Measurements from ENCODE around the gene FAT3. TPM values are rescaled to one million over a fixed set of nuclear protein-coding genes. Genes with fewer than 3 reads are reported as not detected.
A peak's percentile ranks its signal among the peaks of the same experiment; 100 is the strongest.

FAT3 gene
- polyA plus RNA-seq: not detected

GRCh38 chr11:92224407-92225124 is at the start of gene FAT3:
TSS of gene FAT3 (plus strand) at chr11:92224818. CDS start at chr11:92352113, 127,295 bp downstream.
- H3K4me1 Mint-ChIP-seq: no peaks in the 10 kb centered on the region
- H3K36me3 Mint-ChIP-seq: peaks cover 0 to 4% (median 0%) of the 10 kb centered on the region in 3 donors
- no peak for DNase-seq
- peak within 1 kb of the TSS in 2 of 5 donors; percentile 14 to 50 for H3K4me3 Mint-ChIP-seq
- H3K27ac Mint-ChIP-seq: no peak within 1 kb of the TSS
- peaks cover 5 to 35% (median 16%) of the 10 kb centered on the region in 6 donors for H3K9me3 Mint-ChIP-seq
- peaks cover 12 to 20% (median 16%) of the 10 kb centered on the region in 3 donors for H3K27me3 Mint-ChIP-seq (ENCODE audit: low read depth in 3 of 3)

- DNase-seq: no peak
- H3K27ac Mint-ChIP-seq: no peak overlapping the region
- H3K4me3 Mint-ChIP-seq: no peak overlapping the region
- H3K9me3 Mint-ChIP-seq: peaks cover 4 to 23% (median 6%) of the 10 kb centered on the region in 6 donors
- H3K4me1 Mint-ChIP-seq: no peaks in the 10 kb centered on the region
- H3K36me3 Mint-ChIP-seq: no peaks in the 10 kb centered on the region
- H3K27me3 Mint-ChIP-seq (ENCODE audit: low read depth in 3 of 3): no peaks in the 10 kb centered on the region
Observed at GRCh38 chr11:92179017-92179670, 45.5 kb upstream of the FAT3 start.

- Mint-ChIP-seq H3K4me1 (no peaks in the 10 kb centered on the region), H3K4me3 (no peak overlapping the region), H3K27me3 (ENCODE audit: low read depth in 3 of 3) (no peaks in the 10 kb centered on the region), H3K9me3 (peaks cover 4 to 23% (median 7%) of the 10 kb centered on the region in 6 donors), H3K27ac (no peak overlapping the region), H3K36me3 (no peaks in the 10 kb centered on the region)
- no peak for DNase-seq
Observed at GRCh38 chr11:92180226-92180625, 44.4 kb upstream of the FAT3 start.

GRCh38 chr11:92180664-92181251 is 43.9 kb upstream of the FAT3 start:
- Mint-ChIP-seq H3K4me1 (no peaks in the 10 kb centered on the region), H3K9me3 (peaks cover 4 to 23% (median 9%) of the 10 kb centered on the region in 6 donors), H3K4me3 (no peak overlapping the region), H3K27ac (no peak overlapping the region), H3K27me3 (ENCODE audit: low read depth in 3 of 3) (no peaks in the 10 kb centered on the region), H3K36me3 (no peaks in the 10 kb centered on the region)
- no peak for DNase-seq

GRCh38 chr11:92190535-92191206 is 33.9 kb upstream of the FAT3 start:
- no peak overlapping the region for H3K27ac Mint-ChIP-seq
- H3K4me3 Mint-ChIP-seq: no peak overlapping the region
- H3K36me3 Mint-ChIP-seq: no peaks in the 10 kb centered on the region
- H3K4me1 Mint-ChIP-seq: no peaks in the 10 kb centered on the region
- DNase-seq: no peak
- peaks cover 0 to 1% (median 0%) of the 10 kb centered on the region in 3 donors for H3K27me3 Mint-ChIP-seq (ENCODE audit: low read depth in 3 of 3)
- peaks cover 0 to 19% (median 5%) of the 10 kb centered on the region in 6 donors for H3K9me3 Mint-ChIP-seq

- no peaks in the 10 kb centered on the region for H3K4me1 Mint-ChIP-seq
- H3K36me3 Mint-ChIP-seq: no peaks in the 10 kb centered on the region
- H3K9me3 Mint-ChIP-seq: peaks cover 0 to 19% (median 7%) of the 10 kb centered on the region in 6 donors
- DNase-seq: no peak
- no peak overlapping the region for H3K27ac Mint-ChIP-seq
- no peak overlapping the region for H3K4me3 Mint-ChIP-seq
- peaks cover 0 to 1% (median 0%) of the 10 kb centered on the region in 3 donors for H3K27me3 Mint-ChIP-seq (ENCODE audit: low read depth in 3 of 3)
Observed at GRCh38 chr11:92192141-92192540, 32.5 kb upstream of the FAT3 start.

GRCh38 chr11:92198268-92198667 is 26.4 kb upstream of the FAT3 start:
- H3K4me3 Mint-ChIP-seq: no peak overlapping the region
- no peaks in the 10 kb centered on the region for H3K4me1 Mint-ChIP-seq
- no peak for DNase-seq
- H3K27me3 Mint-ChIP-seq (ENCODE audit: low read depth in 3 of 3): no peaks in the 10 kb centered on the region
- H3K36me3 Mint-ChIP-seq: no peaks in the 10 kb centered on the region
- H3K27ac Mint-ChIP-seq: no peak overlapping the region
- peaks cover 2 to 44% (median 10%) of the 10 kb centered on the region in 6 donors for H3K9me3 Mint-ChIP-seq

GRCh38 chr11:92199991-92200390 is 24.6 kb upstream of the FAT3 start:
- H3K27ac Mint-ChIP-seq: no peak overlapping the region
- no peak for DNase-seq
- H3K9me3 Mint-ChIP-seq: peaks cover 3 to 50% (median 12%) of the 10 kb centered on the region in 6 donors
- no peaks in the 10 kb centered on the region for H3K4me1 Mint-ChIP-seq
- H3K4me3 Mint-ChIP-seq: no peak overlapping the region
- peaks cover 0 to 2% (median 0%) of the 10 kb centered on the region in 3 donors for H3K27me3 Mint-ChIP-seq (ENCODE audit: low read depth in 3 of 3)
- no peaks in the 10 kb centered on the region for H3K36me3 Mint-ChIP-seq

GRCh38 chr11:92204731-92205130 is 19.9 kb upstream of the FAT3 start:
- peaks cover 0 to 2% (median 2%) of the 10 kb centered on the region in 3 donors for H3K27me3 Mint-ChIP-seq (ENCODE audit: low read depth in 3 of 3)
- H3K4me3 Mint-ChIP-seq: no peak overlapping the region
- peaks cover 5 to 41% (median 13%) of the 10 kb centered on the region in 6 donors for H3K9me3 Mint-ChIP-seq
- no peaks in the 10 kb centered on the region for H3K36me3 Mint-ChIP-seq
- H3K4me1 Mint-ChIP-seq: no peaks in the 10 kb centered on the region
- no peak overlapping the region for H3K27ac Mint-ChIP-seq
- no peak for DNase-seq

GRCh38 chr11:92206441-92206840 is 18.2 kb upstream of the FAT3 start:
- Mint-ChIP-seq H3K36me3 (no peaks in the 10 kb centered on the region), H3K4me3 (no peak overlapping the region), H3K9me3 (peaks cover 5 to 40% (median 12%) of the 10 kb centered on the region in 6 donors), H3K27me3 (ENCODE audit: low read depth in 3 of 3) (peaks cover 0 to 2% (median 2%) of the 10 kb centered on the region in 3 donors), H3K4me1 (no peaks in the 10 kb centered on the region), H3K27ac (no peak overlapping the region)
- no peak for DNase-seq

- no peak for DNase-seq
- H3K27ac Mint-ChIP-seq: no peak overlapping the region
- H3K9me3 Mint-ChIP-seq: peaks cover 1 to 30% (median 5%) of the 10 kb centered on the region in 6 donors
- no peaks in the 10 kb centered on the region for H3K27me3 Mint-ChIP-seq (ENCODE audit: low read depth in 3 of 3)
- H3K4me1 Mint-ChIP-seq: no peaks in the 10 kb centered on the region
- H3K4me3 Mint-ChIP-seq: no peak overlapping the region
- H3K36me3 Mint-ChIP-seq: no peaks in the 10 kb centered on the region
Observed at GRCh38 chr11:92211576-92212167, 12.9 kb upstream of the FAT3 start.

GRCh38 chr11:92212530-92212929 is 12.1 kb upstream of the FAT3 start:
- Mint-ChIP-seq H3K27me3 (ENCODE audit: low read depth in 3 of 3) (no peaks in the 10 kb centered on the region), H3K27ac (no peak overlapping the region), H3K9me3 (peaks cover 3 to 32% (median 6%) of the 10 kb centered on the region in 6 donors), H3K4me1 (no peaks in the 10 kb centered on the region), H3K36me3 (no peaks in the 10 kb centered on the region), H3K4me3 (no peak overlapping the region)
- no peak for DNase-seq

- Mint-ChIP-seq H3K36me3 (no peaks in the 10 kb centered on the region), H3K4me3 (no peak overlapping the region), H3K4me1 (no peaks in the 10 kb centered on the region), H3K27me3 (ENCODE audit: low read depth in 3 of 3) (peaks cover 2 to 5% (median 3%) of the 10 kb centered on the region in 3 donors), H3K27ac (no peak overlapping the region), H3K9me3 (peaks cover 4 to 33% (median 10%) of the 10 kb centered on the region in 6 donors)
- DNase-seq: no peak
Observed at GRCh38 chr11:92216789-92217188, 7.8 kb upstream of the FAT3 start.

All from immature natural killer cell (primary cell).